ENCODE measurements around the gene DMD. TPM values are rescaled to one million over a fixed set of nuclear protein-coding genes. Genes with fewer than 3 reads are reported as not detected.

The DMD gene
- total RNA-seq, 6 experiments from 2014 or later, result 18.7 to 43.4 (median 32.9) TPM

DNA sequence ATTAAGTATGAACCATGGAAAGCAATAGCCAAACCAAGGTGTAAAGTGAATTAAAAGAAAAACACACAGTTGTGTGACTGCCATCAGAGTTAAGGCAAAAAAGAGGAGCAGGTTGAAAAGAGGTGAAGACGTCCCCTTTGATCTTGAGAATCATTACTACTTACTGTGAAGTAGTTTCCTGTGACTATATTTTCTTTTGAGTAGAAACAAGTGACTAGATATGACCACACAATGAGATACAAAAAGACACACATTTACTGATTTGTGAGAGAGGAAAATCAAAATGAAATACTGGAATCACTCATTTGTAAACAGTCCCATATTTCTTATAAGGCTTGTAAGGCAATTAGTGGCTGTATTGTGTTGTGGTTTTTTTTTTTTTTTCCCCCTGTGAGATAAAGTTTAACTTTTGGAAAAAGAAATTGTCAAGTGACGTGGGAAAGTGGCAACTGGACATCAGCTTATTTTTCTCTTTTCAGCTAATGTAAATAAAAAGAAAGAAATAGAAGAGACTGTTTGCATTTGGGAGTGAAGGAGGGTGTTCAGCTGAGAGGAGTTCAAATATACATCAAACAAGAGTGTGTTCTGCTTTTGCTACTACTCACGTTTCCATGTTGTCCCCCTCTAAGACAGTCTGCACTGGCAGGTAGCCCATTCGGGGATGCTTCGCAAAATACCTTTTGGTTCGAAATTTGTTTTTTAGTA, 2033.1 kb downstream of the DMD start:
- H3K27ac ChIP-seq, result no peak overlapping the region
- 73% methylated on average over 6 of the region's 6 CpGs for WGBS (ENCODE audit: insufficient coverage, low coverage, low lambda C conversion rate, missing lambda C conversion rate)
- no peaks in the 10 kb centered on the region for H3K4me1 ChIP-seq
- H3K9me3 ChIP-seq, result no peaks in the 10 kb centered on the region
- intact Hi-C loops (cut with DNase I), result no loop called here
- no peak overlapping the region for H3K4me3 ChIP-seq
- TF ChIP-seq, protein P1, sequence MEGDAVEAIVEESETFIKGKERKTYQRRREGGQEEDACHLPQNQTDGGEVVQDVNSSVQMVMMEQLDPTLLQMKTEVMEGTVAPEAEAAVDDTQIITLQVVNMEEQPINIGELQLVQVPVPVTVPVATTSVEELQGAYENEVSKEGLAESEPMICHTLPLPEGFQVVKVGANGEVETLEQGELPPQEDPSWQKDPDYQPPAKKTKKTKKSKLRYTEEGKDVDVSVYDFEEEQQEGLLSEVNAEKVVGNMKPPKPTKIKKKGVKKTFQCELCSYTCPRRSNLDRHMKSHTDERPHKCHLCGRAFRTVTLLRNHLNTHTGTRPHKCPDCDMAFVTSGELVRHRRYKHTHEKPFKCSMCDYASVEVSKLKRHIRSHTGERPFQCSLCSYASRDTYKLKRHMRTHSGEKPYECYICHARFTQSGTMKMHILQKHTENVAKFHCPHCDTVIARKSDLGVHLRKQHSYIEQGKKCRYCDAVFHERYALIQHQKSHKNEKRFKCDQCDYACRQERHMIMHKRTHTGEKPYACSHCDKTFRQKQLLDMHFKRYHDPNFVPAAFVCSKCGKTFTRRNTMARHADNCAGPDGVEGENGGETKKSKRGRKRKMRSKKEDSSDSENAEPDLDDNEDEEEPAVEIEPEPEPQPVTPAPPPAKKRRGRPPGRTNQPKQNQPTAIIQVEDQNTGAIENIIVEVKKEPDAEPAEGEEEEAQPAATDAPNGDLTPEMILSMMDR (IDR thresholded peaks at IDR 0.05), result no peak
- TF ChIP-seq POLR2A (IDR thresholded peaks at IDR 0.05), result no peak
- peaks cover 0 to 11% (median 0%) of the 10 kb centered on the region in 4 donors for H3K36me3 ChIP-seq
- ATAC-seq, result no peak
- no peaks in the 10 kb centered on the region for H3K27me3 ChIP-seq
- no peak for DNase-seq

- H3K4me3 ChIP-seq, result no peak overlapping the region
- WGBS (ENCODE audit: insufficient coverage, low coverage, low lambda C conversion rate, missing lambda C conversion rate), result 37% methylated on average over 2 of the region's 2 CpGs
- DNase-seq (no peak), ATAC-seq (no peak)
- H3K36me3 ChIP-seq, result no peaks in the 10 kb centered on the region
- TF ChIP-seq, protein P1 (IDR thresholded peaks at IDR 0.05), result no peak
- no peak for TF ChIP-seq POLR2A (IDR thresholded peaks at IDR 0.05)
- H3K9me3 ChIP-seq, result no peaks in the 10 kb centered on the region
- intact Hi-C loops (cut with DNase I), result no loop called here
- no peak overlapping the region for H3K27ac ChIP-seq
- H3K4me1 ChIP-seq, result peaks cover 0 to under 1% (median 0%) of the 10 kb centered on the region in 4 donors
- no peaks in the 10 kb centered on the region for H3K27me3 ChIP-seq
Observed at GRCh38 chrX:31170792-31171191, 2040.6 kb downstream of the DMD start.

DNA sequence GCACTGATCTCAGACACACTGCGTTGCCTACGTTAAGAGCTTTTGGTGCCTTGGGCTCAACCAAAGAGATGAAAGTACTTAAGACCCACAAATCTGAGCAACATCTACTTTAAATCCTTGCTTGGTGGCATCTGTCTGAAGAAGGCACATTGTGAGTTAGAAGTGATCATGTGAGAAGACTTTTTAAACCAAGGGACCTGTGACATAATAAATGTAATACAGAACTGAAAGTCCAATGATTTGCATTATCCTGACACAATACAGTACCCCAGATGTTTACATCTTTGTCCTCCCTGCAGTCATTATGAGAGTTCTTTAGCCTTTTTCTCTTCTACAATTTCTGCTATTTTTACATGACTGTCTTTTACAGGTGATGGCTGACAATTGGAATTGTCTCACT, 2042.8 kb downstream of the DMD start:
- Histone ChIP-seq H3K36me3 (no peaks in the 10 kb centered on the region), H3K27me3 (no peaks in the 10 kb centered on the region), H3K4me3 (no peak overlapping the region), H3K9me3 (no peaks in the 10 kb centered on the region), H3K27ac (no peak overlapping the region), H3K4me1 (peaks cover 0 to 8% (median 0%) of the 10 kb centered on the region in 4 donors)
- no peak for ATAC-seq
- 70% methylated on average over 2 of the region's 2 CpGs for WGBS (ENCODE audit: insufficient coverage, low coverage, low lambda C conversion rate, missing lambda C conversion rate)
- no peak for DNase-seq
- TF ChIP-seq POLR2A (IDR thresholded peaks at IDR 0.05), result no peak
- TF ChIP-seq, protein P1 (IDR thresholded peaks at IDR 0.05), result no peak
- intact Hi-C loops (cut with DNase I), result no loop called here

DNA sequence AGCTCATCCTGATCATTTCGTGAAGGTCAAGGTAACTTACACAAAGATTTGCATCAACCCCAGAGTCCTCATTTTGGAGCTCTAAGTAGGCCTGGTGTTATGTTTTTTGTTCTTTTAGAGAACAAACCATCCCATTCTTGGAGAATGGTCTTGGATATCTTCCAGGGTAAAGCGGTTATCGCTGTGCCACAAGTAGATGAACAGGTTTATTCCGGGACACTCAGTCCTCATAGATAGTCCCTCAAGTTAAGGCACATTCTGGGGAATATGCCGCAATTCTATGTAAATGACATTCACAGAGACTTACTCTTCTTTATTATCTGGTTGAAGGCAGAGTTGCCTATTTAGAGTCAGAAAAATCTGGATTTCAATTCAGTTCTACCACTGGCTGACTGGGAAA, 2044.5 kb downstream of the DMD start:
- H3K27me3 ChIP-seq, result no peaks in the 10 kb centered on the region
- H3K27ac ChIP-seq, result no peak overlapping the region
- intact Hi-C loops (cut with DNase I), result no loop called here
- peaks cover 0 to 8% (median 0%) of the 10 kb centered on the region in 4 donors for H3K4me1 ChIP-seq
- TF ChIP-seq, protein P1 (IDR thresholded peaks at IDR 0.05), result no peak
- TF ChIP-seq POLR2A (IDR thresholded peaks at IDR 0.05), result no peak
- no peaks in the 10 kb centered on the region for H3K9me3 ChIP-seq
- no peak for ATAC-seq
- 75% methylated on average over 5 of the region's 5 CpGs for WGBS (ENCODE audit: insufficient coverage, low coverage, low lambda C conversion rate, missing lambda C conversion rate)
- no peak overlapping the region for H3K4me3 ChIP-seq
- no peaks in the 10 kb centered on the region for H3K36me3 ChIP-seq
- no peak for DNase-seq
